Ovary (tissue), 9 donors: ENCODE results near the gene LRCH3. TPM values are rescaled to one million over a fixed set of nuclear protein-coding genes. Genes with fewer than 3 reads are reported as not detected.

Experiments used
- DNase-seq, 5 donors: peaks; one replicate each; pipeline ENCODE4 v3.0.0-alpha.2; 2019 to 2020
- H3K27ac ChIP-seq, 2 donors: fragments of 200-600 bp; one replicate each; pipeline versions ENCODE4 v1.5.1 to v1.8.0; 2019 to 2022
- H3K27me3 ChIP-seq: fragments of 200-600 bp; one replicate; pipeline ENCODE4 v1.8.0; 2022
- H3K36me3 ChIP-seq: fragments of 200-600 bp; sonication (generic); one replicate; pipeline ENCODE4 v1.5.1; 2019
- H3K4me1 ChIP-seq: one replicate; pipeline ENCODE4 v1.8.1; 2013; ENCODE audit warnings: mild to moderate bottlenecking, moderate library complexity; ENCODE audit not compliant: insufficient read depth
- H3K4me3 ChIP-seq: fragments of 200-600 bp; sonication (generic); one replicate; pipeline ENCODE4 v1.5.1; 2017
- H3K9me3 ChIP-seq, 2 donors: fragments of 200-600 bp in 1 of 2; sonication (generic) in 1 of 2; one replicate each; pipeline versions ENCODE4 v1.5.1 to v1.8.1; 2013 to 2019; ENCODE audit warnings: mild to moderate bottlenecking in 1 of 2, moderate library complexity in 1 of 2
- EP300 ChIP-seq: sonication (generic); formaldehyde crosslinking; IDR thresholded peaks from one replicate; pipeline ENCODE4 v1.6.1; 2017; ENCODE audit warnings: antibody characterized with exemption
- POLR2A ChIP-seq: fragments of 450-650 bp; IDR thresholded peaks from one replicate; pipeline ENCODE4 v1.6.1; 2017; ENCODE audit warnings: antibody characterized with exemption, mild to moderate bottlenecking, moderate library complexity
- WGBS, 3 donors: extraction: QIAGEN DNeasy Blood & Tissue Kit in 1 of 3; methylation state at CpG; one replicate each; pipeline versions ENCODE4 v1.1.5 to v1.1.7; 2013 to 2017; 5-methylcytosine and 5-hydroxymethylcytosine counted together
- intact Hi-C, 4 donors: fragments of 100-400 bp; cut with DNase I; formaldehyde crosslinking; loops; one replicate each; pipeline versions ENCODE4 v1.11.0 to v1.15.1; 2022 to 2023
- polyA plus RNA-seq, 2 donors: library from polyadenylated mRNA; stranded (reverse); fragments of 200-250 nt in 1 of 2; fragments of 350-450 nt in 1 of 2; fragmentation: Illumina TruSeq in 1 of 2; extraction: RNeasy Lipid Tissue Mini Kit (QIAGEN cat#74804) in 1 of 2; gene quantifications; one replicate each; pipeline ENCODE4 v1.2.3, GENCODE V29; 2013 to 2014
- total RNA-seq, 7 donors: library from RNA; depleted of rRNA in 2 of 7; stranded (reverse); fragments of >200 nt in 2 of 7; fragmentation: NEBNext Ultra II Directional in 3 of 7; extraction: Animal tissue kit (Norgen Biotek cat#: 25700) in 3 of 7; gene quantifications; one replicate each; pipeline versions ENCODE4 v1.1.0 to v1.2.4, GENCODE V29; 2016 to 2023
- TF ChIP-seq, protein P1 (sequence below), 3 donors: fragments of 450-650 bp in 2 of 3; fragments of 200-600 bp in 1 of 3; IDR thresholded peaks; one replicate each; pipeline versions ENCODE4 v1.5.1 to v1.8.0; 2016 to 2022; ENCODE audit warnings: antibody characterized with exemption in 3 of 3, mild to moderate bottlenecking in 1 of 3
- donor health status: DM: no; HTN: no; CAD: no; lungs with moderate emphysema.
- donor health status: DM: no; HTN: no; CAD: no.
- donor health status: Bipolar disorder and iron deficiency.
- donor health status: DM: yes; HTN: yes; CAD: no.
- donor health status: DM: no; HTN: no; CAD: no.
- donor health status: DM: yes; HTN: yes; CAD: no.

Gene LRCH3
- total and polyA plus RNA-seq, 9 donors, result 20.9 to 192 (median 61.6) TPM

DNA sequence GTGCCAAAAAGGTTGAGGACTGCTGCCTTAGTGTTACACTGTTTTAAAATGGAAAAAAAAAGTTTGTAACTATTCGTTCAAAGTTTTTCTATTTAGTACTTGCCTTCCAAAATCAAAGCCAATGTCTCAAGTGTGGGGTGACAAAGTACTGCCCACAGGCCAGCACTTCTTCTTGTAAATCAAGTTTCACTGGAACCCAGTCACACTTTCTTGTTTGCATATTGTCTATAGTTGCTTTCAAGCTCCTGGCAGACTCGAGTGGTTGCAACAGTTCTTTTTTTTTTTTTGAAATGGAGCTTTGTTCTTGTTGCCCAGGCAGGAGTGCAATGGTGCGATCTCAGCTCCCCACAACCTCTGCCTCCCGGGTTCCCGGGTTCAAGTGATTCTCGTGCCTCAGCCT lies 83.6 kb downstream of the LRCH3 start:
- no peaks in the 10 kb centered on the region for H3K36me3 ChIP-seq
- no peaks in the 10 kb centered on the region for H3K27me3 ChIP-seq
- intact Hi-C loops, result no loop called here
- no peaks in the 10 kb centered on the region for H3K9me3 ChIP-seq
- no peak for TF ChIP-seq POLR2A
- TF ChIP-seq, protein P1, sequence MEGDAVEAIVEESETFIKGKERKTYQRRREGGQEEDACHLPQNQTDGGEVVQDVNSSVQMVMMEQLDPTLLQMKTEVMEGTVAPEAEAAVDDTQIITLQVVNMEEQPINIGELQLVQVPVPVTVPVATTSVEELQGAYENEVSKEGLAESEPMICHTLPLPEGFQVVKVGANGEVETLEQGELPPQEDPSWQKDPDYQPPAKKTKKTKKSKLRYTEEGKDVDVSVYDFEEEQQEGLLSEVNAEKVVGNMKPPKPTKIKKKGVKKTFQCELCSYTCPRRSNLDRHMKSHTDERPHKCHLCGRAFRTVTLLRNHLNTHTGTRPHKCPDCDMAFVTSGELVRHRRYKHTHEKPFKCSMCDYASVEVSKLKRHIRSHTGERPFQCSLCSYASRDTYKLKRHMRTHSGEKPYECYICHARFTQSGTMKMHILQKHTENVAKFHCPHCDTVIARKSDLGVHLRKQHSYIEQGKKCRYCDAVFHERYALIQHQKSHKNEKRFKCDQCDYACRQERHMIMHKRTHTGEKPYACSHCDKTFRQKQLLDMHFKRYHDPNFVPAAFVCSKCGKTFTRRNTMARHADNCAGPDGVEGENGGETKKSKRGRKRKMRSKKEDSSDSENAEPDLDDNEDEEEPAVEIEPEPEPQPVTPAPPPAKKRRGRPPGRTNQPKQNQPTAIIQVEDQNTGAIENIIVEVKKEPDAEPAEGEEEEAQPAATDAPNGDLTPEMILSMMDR (IDR thresholded peaks at IDR 0.05), result no peak
- TF ChIP-seq EP300, result no peak
- no peak for DNase-seq
- no peaks in the 10 kb centered on the region for H3K4me1 ChIP-seq
- WGBS, 3 donors, result 78 to 85% (median 79%) methylated on average over 6 of the region's 6 CpGs
- no peak overlapping the region for H3K4me3 ChIP-seq
- no peak overlapping the region for H3K27ac ChIP-seq

DNA sequence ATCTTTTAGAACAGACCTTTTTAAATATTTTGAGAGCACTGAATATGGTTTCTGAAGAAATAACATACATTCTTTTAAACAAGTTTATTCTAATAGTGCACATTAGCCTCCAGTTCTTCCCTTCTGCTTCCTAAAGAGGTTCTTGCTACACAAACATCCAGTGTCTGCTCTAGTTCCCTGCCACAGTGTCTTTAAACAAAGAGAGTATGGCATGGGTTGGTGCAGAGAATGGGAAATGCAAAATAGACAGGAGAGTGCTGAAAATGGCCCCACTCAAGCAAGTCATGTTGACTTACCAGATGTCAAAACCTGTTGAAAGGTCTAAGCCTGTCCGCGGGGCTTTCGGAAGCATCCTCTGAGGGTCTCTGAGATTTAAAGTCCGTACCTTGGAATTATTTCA lies 86.8 kb downstream of the LRCH3 start:
- intact Hi-C loops, result no loop called here
- no peak for TF ChIP-seq EP300
- TF ChIP-seq, protein P1 (IDR thresholded peaks at IDR 0.05), result no peak
- TF ChIP-seq POLR2A, result no peak
- H3K27ac ChIP-seq, result no peak overlapping the region
- no peak overlapping the region for H3K4me3 ChIP-seq
- H3K36me3 ChIP-seq, result no peaks in the 10 kb centered on the region
- H3K4me1 ChIP-seq, result no peaks in the 10 kb centered on the region
- no peaks in the 10 kb centered on the region for H3K9me3 ChIP-seq
- DNase-seq, result no peak
- H3K27me3 ChIP-seq, result no peaks in the 10 kb centered on the region
- WGBS, 3 donors, result 97 to 98% (median 98%) methylated on average over 4 of the region's 4 CpGs

DNA sequence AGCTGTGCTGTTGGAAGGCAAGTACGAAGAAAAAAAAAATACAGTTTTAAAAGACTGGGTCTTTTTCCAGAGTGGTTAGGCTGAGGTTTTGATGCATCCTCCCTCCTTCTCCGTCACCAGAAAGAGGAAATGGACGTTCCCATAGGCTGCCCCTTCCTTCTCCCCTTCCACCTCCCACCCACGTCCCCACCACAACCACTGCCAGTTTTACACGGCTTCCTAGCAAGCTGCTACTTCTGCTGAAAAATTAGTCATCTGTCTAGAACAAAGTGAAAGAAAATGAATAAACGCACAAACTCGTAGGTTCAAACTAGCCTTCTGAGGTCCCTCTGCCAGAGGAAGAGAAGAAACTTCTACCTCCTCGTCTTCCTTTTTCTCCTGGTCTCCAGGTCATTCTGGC lies 87.4 kb downstream of the LRCH3 start:
- no peak overlapping the region for H3K4me3 ChIP-seq
- WGBS, 3 donors, result 84 to 86% (median 86%) methylated on average over 8 of the region's 8 CpGs
- no peaks in the 10 kb centered on the region for H3K36me3 ChIP-seq
- intact Hi-C loops, result no loop called here
- no peak overlapping the region for H3K27ac ChIP-seq
- H3K4me1 ChIP-seq, result no peaks in the 10 kb centered on the region
- TF ChIP-seq POLR2A (no peak), EP300 (no peak)
- TF ChIP-seq, protein P1 (IDR thresholded peaks at IDR 0.05), result no peak
- no peaks in the 10 kb centered on the region for H3K9me3 ChIP-seq
- H3K27me3 ChIP-seq, result no peaks in the 10 kb centered on the region
- no peak for DNase-seq

DNA sequence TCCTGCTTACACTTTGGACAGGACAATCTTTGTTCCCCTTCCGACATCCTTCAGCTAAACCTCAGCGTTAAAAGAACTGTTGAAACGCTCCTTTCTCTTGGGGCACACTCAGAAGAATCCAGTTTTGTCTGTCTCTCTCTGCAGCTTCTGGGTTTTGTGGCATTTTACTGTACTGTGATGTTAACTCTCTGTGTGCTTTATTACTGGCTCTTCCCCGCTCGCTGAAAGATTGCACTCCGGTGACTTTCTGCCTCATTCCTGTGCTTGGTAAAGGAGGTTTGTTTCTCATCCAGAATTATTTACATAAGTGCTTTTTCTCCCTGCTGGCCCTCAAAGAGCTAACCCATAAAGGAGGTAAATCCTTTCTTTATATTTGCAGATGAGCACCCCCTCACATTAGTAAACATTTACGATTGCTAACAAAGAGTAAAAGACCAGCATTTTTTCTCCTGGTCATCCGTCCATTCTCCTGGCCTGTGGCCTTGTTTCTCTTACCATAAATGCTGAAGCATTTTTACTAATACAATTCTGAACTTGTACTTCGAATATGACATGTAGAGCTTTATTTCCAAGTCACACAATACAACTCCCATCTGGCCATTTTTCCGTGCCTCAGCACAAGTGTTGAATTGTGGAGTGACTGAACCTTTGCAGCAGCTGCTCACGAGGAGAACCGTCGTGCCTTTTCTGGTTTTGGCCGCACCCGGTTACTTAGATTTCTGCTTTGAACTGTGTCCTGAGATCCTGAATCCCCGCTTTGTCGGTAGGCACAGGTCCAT lies 89.6 kb downstream of the LRCH3 start:
- no peak for TF ChIP-seq EP300
- TF ChIP-seq, protein P1 (IDR thresholded peaks at IDR 0.05), result no peak
- H3K4me1 ChIP-seq, result no peaks in the 10 kb centered on the region
- WGBS, 3 donors, result 85 to 87% (median 87%) methylated on average over 17 of the region's 17 CpGs
- no peak overlapping the region for H3K4me3 ChIP-seq
- intact Hi-C loops, result no loop called here
- no peak for DNase-seq
- H3K9me3 ChIP-seq, result no peaks in the 10 kb centered on the region
- no peak overlapping the region for H3K27ac ChIP-seq
- H3K27me3 ChIP-seq, result no peaks in the 10 kb centered on the region
- H3K36me3 ChIP-seq, result no peaks in the 10 kb centered on the region
